NOMO-1 treated with dmso at 0.1 percent for 144 hours (cell line): Measurements from ENCODE around the gene CABYR.

Experiments used
- DNase-seq: peaks from one replicate; lab custom pipeline; 2025; ENCODE audit not compliant: unreplicated experiment; lab: John Stamatoyannopoulos, UW

Gene CABYR

GRCh38 chr18:24189007-24189528, 50.2 kb downstream of the CABYR start:
- DNase-seq = no peak

- no peak for DNase-seq
Measured at GRCh38 chr18:24189664-24190346, 50.9 kb downstream of the CABYR start.

- no peak for DNase-seq
Measured at GRCh38 chr18:24190590-24190989, 51.7 kb downstream of the CABYR start.

DNA sequence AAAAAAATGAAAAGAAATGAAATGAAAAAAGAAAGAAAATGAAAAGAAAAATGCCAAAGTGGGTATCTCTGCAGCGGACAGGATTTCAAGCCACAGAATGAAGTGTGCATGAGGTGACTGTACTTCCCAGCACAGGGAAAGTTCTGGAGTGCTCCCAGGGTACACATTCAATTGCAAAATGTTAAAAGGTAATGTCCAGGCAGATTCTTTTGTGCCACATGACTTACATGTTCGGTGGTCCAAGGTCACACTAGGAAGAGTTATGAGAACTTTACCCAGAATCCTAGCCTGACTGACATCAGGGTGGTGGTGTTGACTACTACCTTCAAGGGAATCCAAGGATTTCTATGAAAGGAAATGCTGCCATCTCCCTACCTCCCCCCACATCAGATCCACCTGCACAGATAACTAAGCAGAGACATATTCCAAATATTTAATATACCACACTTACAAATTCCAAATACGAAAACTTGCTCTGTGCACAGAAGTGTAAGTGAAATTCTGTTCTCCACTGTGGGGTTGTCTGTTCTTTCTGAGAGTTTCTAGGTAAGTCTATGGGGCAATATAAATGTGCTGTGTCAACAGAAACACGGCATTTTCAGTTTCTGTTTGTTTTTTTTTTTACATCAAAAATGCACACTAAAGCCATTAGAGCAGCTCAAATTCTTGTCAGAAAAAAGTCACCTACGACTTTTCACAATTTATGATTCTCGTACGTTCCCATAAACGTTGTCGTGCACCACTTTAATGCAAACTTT, 56.6 kb downstream of the CABYR start:
- DNase-seq = no peak

GRCh38 chr18:24196764-24197163, 57.9 kb downstream of the CABYR start:
- DNase-seq = no peak

GRCh38 chr18:24197412-24197811, 58.5 kb downstream of the CABYR start:
- no peak for DNase-seq

DNA sequence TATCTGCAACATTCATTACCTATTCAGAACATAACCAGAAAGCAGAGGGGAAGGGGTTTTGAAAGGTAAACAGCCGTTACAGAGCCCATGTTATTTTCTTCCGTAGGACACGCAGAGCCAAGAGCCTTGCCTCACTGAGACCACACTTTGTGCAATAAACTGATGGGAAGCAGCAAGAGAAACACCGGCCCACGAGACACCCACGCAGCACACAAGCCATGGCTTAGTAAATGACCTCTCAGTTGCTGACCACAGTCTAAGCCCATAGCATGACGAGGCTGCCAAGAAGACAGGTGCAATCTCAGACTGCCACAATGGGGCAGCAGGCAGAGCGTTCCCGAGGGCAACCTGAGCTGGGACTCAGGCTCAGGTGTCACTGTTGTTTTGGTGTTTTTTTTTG, 59.6 kb downstream of the CABYR start:
- DNase-seq = no peak

DNA sequence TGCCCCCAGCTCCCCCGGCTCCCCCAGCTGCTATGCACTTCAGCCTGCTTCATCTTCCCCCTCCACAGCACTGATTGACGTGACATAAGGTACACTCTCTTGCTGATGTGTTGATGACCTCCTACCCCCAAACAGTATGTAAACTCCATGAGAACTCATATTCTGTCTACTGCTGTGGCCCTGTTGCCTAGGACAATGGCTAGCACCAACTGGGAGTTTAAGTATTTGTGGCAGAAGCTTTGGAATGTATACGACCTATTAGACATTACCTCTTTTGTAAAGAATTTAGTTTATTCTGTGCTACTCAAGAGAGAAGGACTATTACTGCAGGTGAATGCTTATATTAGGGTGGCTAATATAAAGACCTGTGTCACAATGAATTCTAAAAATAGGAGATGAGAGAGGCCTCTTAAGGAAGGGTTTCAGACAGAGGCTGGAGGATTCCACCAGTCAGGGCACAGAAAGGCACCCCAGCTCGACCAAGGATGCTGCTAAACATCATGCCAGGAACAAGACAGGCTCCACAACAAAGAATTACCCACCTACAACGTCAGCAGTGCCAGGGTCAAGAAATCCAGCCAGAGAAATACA, 60.6 kb downstream of the CABYR start:
- DNase-seq = no peak

- DNase-seq = no peak
Measured at GRCh38 chr18:24200494-24201290, 61.8 kb downstream of the CABYR start.

DNA sequence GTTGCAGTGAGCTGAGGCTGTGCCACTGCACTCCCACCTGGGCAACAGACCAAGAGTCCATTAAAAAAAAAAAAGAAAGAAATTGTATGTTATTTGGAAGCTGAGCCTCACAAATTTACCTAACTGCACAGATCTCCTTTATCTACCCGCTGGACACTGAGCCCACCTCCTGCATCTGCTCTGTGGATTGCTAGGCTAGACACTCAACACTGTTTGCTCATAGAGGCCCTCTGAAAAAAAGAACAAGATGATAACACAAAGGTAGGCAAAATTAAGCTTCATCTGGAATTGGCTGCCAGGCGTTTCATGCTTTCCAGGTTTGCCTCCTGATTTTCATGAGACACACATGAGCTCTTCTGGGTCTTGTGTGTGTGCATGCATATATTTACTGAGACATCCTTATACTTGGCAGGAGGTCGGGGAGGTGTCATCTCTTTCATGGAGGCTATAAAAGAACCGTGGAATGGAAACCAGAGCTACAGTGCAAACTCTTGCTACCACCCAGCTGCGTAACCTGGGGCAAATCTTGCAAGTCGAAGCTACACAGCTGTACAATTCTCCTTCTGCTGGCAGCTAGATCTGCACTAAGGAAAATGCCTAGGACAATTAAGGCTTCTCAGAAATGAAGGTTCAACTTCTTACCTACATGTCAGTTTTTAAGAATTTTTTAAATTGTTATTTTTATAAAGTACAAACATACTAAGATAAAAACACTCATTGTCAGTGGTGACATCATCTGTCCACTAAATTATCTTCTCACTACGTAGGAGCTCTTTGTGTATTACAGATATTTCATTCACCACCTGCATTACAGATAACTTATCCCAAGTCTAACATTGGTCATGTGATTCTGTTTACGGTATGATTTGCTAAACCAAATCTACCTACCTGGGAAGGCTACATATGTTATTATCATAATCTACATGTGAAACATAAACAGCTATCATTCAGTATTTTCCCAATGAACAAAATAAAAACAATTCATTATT, 63.1 kb downstream of the CABYR start:
- no peak for DNase-seq

DNA sequence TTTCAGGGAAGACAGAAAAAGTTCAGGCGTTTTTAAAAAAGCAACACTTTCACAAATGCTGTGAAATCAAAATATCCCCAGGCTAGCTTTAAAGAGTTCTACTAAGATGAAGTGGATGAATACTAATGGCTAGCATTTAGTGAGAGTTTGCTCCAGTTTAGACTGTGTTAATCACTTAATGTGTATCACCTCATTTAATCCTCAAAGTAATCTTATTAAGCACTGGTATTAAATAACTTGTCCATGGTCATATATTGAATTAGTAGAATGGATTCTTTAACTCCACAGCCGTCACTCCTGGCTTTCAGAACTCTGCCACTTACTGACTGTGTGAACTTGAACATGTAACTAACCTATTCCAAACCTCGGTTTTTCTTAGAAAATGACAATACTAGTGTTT, 66.0 kb downstream of the CABYR start:
- no peak for DNase-seq

- no peak for DNase-seq
Measured at GRCh38 chr18:24208270-24209035, 69.6 kb downstream of the CABYR start.

- DNase-seq = no peak
Measured at GRCh38 chr18:24209558-24209957, 70.7 kb downstream of the CABYR start.
